Raji (cell line): Measurements from ENCODE around the gene TMTC1.

ENCODE experiments used
- POLR2A ChIP-seq: IDR thresholded peaks from 2 replicates; pipeline ENCODE4 v1.6.1; 2011; ENCODE audit warnings: low read depth, low read length, control low read depth; ENCODE audit not compliant: insufficient read depth

TMTC1 gene

GRCh38 chr12:29634057-29634456 is 149.7 kb downstream of the TMTC1 start:
- no peak for TF ChIP-seq POLR2A

- TF ChIP-seq POLR2A = no peak
These were observed 156.5 kb downstream of the TMTC1 start for GRCh38 chr12:29627221-29627620.

- no peak for TF ChIP-seq POLR2A
These were observed 158.3 kb downstream of the TMTC1 start for GRCh38 chr12:29625359-29625953.

- TF ChIP-seq POLR2A = no peak
These were observed 161.5 kb downstream of the TMTC1 start for GRCh38 chr12:29622251-29622650.

- TF ChIP-seq POLR2A = no peak
These were observed 163.7 kb downstream of the TMTC1 start for GRCh38 chr12:29620030-29620429.

- no peak for TF ChIP-seq POLR2A
These were observed 166.3 kb downstream of the TMTC1 start for GRCh38 chr12:29617407-29617803.

GRCh38 chr12:29616664-29617406 is 166.9 kb downstream of the TMTC1 start:
- no peak for TF ChIP-seq POLR2A

- no peak for TF ChIP-seq POLR2A
These were observed 168.9 kb downstream of the TMTC1 start for GRCh38 chr12:29614694-29615325.

GRCh38 chr12:29612912-29613311 is 170.8 kb downstream of the TMTC1 start:
- no peak for TF ChIP-seq POLR2A

GRCh38 chr12:29611906-29612305 is 171.8 kb downstream of the TMTC1 start:
- TF ChIP-seq POLR2A = no peak

- no peak for TF ChIP-seq POLR2A
These were observed 173.1 kb downstream of the TMTC1 start for GRCh38 chr12:29610473-29611170.

GRCh38 chr12:29609431-29610215 is 174.1 kb downstream of the TMTC1 start:
- no peak for TF ChIP-seq POLR2A

- TF ChIP-seq POLR2A = no peak
These were observed 175.2 kb downstream of the TMTC1 start for GRCh38 chr12:29608581-29608980.

- TF ChIP-seq POLR2A = no peak
These were observed 184.4 kb downstream of the TMTC1 start for GRCh38 chr12:29599381-29599780.
